Neuronal stem cell (in vitro differentiated cells): ENCODE results near the gene MAP2K7.
"Not testable (repeated sequence)": the region's sequence is repeated elsewhere in the genome, so short reads cannot be mapped to it uniquely, and the experiment has no call there.

Experiments
- DNase-seq: peaks from one replicate; pipeline ENCODE4 v3.0.0-alpha.2; 2013; ENCODE audit warnings: low spot score
- H2AFZ ChIP-seq: one replicate; pipeline ENCODE4 v1.6.1; 2013; ENCODE audit warnings: mild to moderate bottlenecking, low read length, inconsistent platforms
- H2AK5ac ChIP-seq: 2 replicates; pipeline ENCODE4 v1.6.1; 2013; ENCODE audit warnings: low read depth, mild to moderate bottlenecking, inconsistent platforms, low read length, moderate library complexity, mixed read lengths
- H2BK120ac ChIP-seq: 2 replicates; pipeline ENCODE4 v1.6.1; 2013; ENCODE audit warnings: low read depth, mild to moderate bottlenecking, inconsistent platforms, low read length, moderate library complexity, mixed read lengths
- H2BK12ac ChIP-seq: one replicate; pipeline ENCODE4 v1.6.1; 2013; ENCODE audit warnings: low read length, inconsistent platforms
- H2BK15ac ChIP-seq: 2 replicates; pipeline ENCODE4 v1.6.1; 2013; ENCODE audit warnings: mild to moderate bottlenecking, low read length, inconsistent platforms, mixed read lengths
- H2BK5ac ChIP-seq: one replicate; pipeline ENCODE4 v1.6.1; 2013; ENCODE audit warnings: inconsistent platforms, mild to moderate bottlenecking, low read length, moderate library complexity
- H3K14ac ChIP-seq: one replicate; pipeline ENCODE4 v1.6.1; 2013; ENCODE audit warnings: low read length, inconsistent platforms
- H3K18ac ChIP-seq: 2 replicates; pipeline ENCODE4 v1.6.1; 2013; ENCODE audit warnings: low read length, inconsistent platforms
- H3K23ac ChIP-seq: 2 replicates; pipeline ENCODE4 v1.6.1; 2013; ENCODE audit warnings: low read depth, mild to moderate bottlenecking, mixed read lengths, low read length, inconsistent platforms; ENCODE audit not compliant: poor library complexity
- H3K27ac ChIP-seq: replicated peaks from 3 replicates; pipeline ENCODE4 v1.5.1; 2013; ENCODE audit warnings: low read length, inconsistent platforms
- H3K27me3 ChIP-seq, 3 experiments: 2 replicates each; pipeline ENCODE4 v1.6.1; 2013; ENCODE audit warnings: low read length in 3 of 3, mild to moderate bottlenecking in 2 of 3, inconsistent platforms in 1 of 3, low read depth in 1 of 3, mixed read lengths in 1 of 3, moderate library complexity in 1 of 3; ENCODE audit not compliant: control insufficient read depth in 3 of 3, insufficient read depth in 3 of 3
- H3K36me3 ChIP-seq, 2 donors: replicated peaks in 1 of 2; 2 replicates each; pipeline ENCODE4 v1.6.1; 2013; ENCODE audit warnings: low read length in 2 of 2; ENCODE audit not compliant: control insufficient read depth in 2 of 2, insufficient read depth in 2 of 2
- H3K4ac ChIP-seq: 2 replicates; pipeline ENCODE4 v1.6.1; 2013; ENCODE audit warnings: inconsistent platforms, mild to moderate bottlenecking, low read length, moderate library complexity
- H3K4me1 ChIP-seq, 2 donors: 1 replicate in 1 of 2; 2 replicates in 1 of 2; pipeline ENCODE4 v1.6.1; 2013; ENCODE audit warnings: low read length in 2 of 2, low read depth in 1 of 2; ENCODE audit not compliant: control insufficient read depth in 2 of 2, insufficient read depth in 1 of 2
- H3K4me2 ChIP-seq: one replicate; pipeline ENCODE4 v1.6.1; 2013; ENCODE audit warnings: mild to moderate bottlenecking, low read length, inconsistent platforms; ENCODE audit not compliant: insufficient read depth, poor library complexity, severe bottlenecking
- H3K4me3 ChIP-seq, 2 donors: 2 replicates each; pipeline ENCODE4 v1.5.1; 2013; ENCODE audit warnings: low read length in 2 of 2, mild to moderate bottlenecking in 2 of 2, inconsistent platforms in 1 of 2, moderate library complexity in 1 of 2
- H3K79me1 ChIP-seq: one replicate; pipeline ENCODE4 v1.6.1; 2013; ENCODE audit warnings: low read depth, mild to moderate bottlenecking, inconsistent platforms, low read length, moderate library complexity
- H3K9ac ChIP-seq: one replicate; pipeline ENCODE4 v1.6.1; 2013; ENCODE audit warnings: mild to moderate bottlenecking, low read depth, low read length, inconsistent platforms; ENCODE audit not compliant: poor library complexity
- H3K9me3 ChIP-seq, 2 donors: replicated peaks in 1 of 2; 2 replicates each; pipeline versions ENCODE3 to v1.6.1; 2013; ENCODE audit warnings: low read length in 2 of 2, mild to moderate bottlenecking in 2 of 2, inconsistent platforms in 1 of 2, low read depth in 1 of 2, mixed read lengths in 1 of 2, moderate library complexity in 1 of 2; ENCODE audit not compliant: control insufficient read depth in 2 of 2, insufficient read depth in 1 of 2
- H4K8ac ChIP-seq: one replicate; pipeline ENCODE4 v1.6.1; 2013; ENCODE audit warnings: low read depth, mild to moderate bottlenecking, inconsistent platforms, low read length, moderate library complexity
- H4K91ac ChIP-seq: one replicate; pipeline ENCODE4 v1.6.1; 2013; ENCODE audit warnings: low read length, low read depth, mild to moderate bottlenecking, inconsistent platforms; ENCODE audit not compliant: poor library complexity
- WGBS, 2 donors: extraction: QIAGEN DNeasy Blood & Tissue Kit; methylation state at CpG; one replicate each; pipeline ENCODE4 v1.1.7; 2013; ENCODE audit warnings: missing lambda C conversion rate in 2 of 2, mixed read lengths in 1 of 2; ENCODE audit not compliant: insufficient read length in 2 of 2, insufficient replicate concordance in 1 of 2; ENCODE audit errors: extremely low coverage in 2 of 2; 5-methylcytosine and 5-hydroxymethylcytosine counted together

The MAP2K7 gene

DNA sequence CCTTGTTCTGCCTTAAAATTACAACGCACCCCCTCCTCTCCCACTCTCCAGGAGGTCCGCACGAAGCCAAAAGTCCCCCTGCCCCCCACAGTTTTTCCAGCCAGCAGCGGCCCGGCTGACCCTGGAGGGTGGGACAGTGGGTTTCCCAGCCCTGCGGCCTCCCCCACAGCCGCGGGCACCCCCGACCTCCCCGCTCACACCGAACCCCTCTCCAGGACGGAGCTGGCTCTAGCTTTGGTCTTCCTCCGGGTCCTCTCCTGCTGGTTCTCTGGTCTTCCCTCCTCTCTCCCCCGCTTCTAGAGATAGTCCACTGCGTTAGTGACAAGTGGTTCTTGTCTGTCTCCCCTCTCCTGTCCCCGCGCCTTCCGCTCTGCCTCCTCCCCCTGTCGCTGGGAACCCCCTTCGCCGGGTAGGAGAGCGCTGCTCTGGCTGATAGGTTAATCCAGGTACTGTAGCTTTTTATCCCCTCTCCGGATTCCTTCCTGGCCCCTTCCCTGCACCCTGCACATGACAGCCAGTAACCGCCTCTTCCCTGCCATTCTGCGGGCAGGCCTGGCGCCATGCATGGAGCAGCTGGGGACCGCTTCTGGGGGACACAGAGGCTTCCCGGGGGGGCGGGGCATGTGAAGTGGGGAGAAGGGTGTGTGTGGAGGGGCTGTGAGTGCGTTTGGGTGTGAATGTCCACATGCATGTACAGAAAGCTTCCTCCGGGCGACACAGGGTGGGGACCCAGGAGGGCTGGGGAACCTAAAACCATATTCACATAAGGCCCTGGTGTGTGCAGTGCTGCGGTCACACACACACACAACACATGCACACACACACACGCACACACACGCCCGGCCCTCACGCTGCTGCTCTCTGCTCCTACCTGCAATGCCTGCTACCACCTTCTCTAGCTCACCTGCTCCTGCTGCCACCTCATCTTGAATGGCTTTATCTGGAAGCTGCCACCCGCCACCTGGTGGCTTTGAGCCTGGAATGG is 46.7 kb upstream of the MAP2K7 start:
- Histone ChIP-seq H3K4me2 (no peak overlapping the region), H3K36me3 (no peaks in the 10 kb centered on the region), H3K14ac (peak overlapping the region; percentile 71), H2BK120ac (peak overlapping the region; percentile 18), H3K9me3 (no peaks in the 10 kb centered on the region), H3K4me3 (no peak overlapping the region), H2AFZ (no peak overlapping the region), H2AK5ac (peak overlapping the region; percentile 95), H2BK12ac (no peak overlapping the region), H4K8ac (peak overlapping the region; percentile 17), H3K4me1 (peaks cover 8 to 17% of the 10 kb centered on the region in 2 donors), H4K91ac (peak overlapping the region; percentile 72), H3K9ac (peak overlapping the region; percentile 21), H3K27ac (no peak overlapping the region), H2BK15ac (peak overlapping the region; percentile 49), H2BK5ac (no peak overlapping the region), H3K79me1 (peaks cover 2% of the 10 kb centered on the region), H3K18ac (peak overlapping the region; percentile 96), H3K27me3 (peaks cover 0 to 35% (median 7%) of the 10 kb centered on the region in 3 experiments), H3K23ac (peak overlapping the region; percentile 44), H3K4ac (no peak overlapping the region)
- no peak for DNase-seq
- WGBS, 2 donors, result no CpG with 5 or more reads among the region's 38 CpGs

DNA sequence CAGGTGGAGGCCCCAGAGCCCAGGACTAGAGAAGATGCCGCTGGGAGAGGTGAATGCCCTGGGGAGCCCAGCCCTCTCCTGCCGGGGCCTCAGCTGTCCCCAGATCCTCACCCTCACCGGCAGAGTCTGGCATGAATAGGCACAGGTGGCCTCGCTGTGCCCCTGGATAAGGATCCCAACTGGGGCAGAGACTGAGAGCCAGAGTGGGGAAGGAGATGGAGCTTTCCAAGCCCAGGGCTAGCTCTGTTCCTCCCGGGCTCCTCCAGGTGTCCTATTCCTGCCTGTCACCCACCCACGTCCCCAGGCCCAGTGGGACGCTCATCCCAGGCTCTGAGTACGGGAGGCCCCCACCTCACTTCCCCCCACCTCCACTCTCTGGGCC is 46.0 kb upstream of the MAP2K7 start:
- Histone ChIP-seq H3K4me3 (peak overlapping the region in 1 of 2 donors; percentile 65), H4K91ac (no peak overlapping the region), H3K14ac (peak overlapping the region; percentile 71), H3K9me3 (no peaks in the 10 kb centered on the region), H2BK120ac (peak overlapping the region; percentile 18), H2BK12ac (no peak overlapping the region), H2AFZ (no peak overlapping the region), H2BK15ac (peak overlapping the region; percentile 98), H3K27me3 (peaks cover 0 to 38% (median 7%) of the 10 kb centered on the region in 3 experiments), H2AK5ac (peak overlapping the region; percentile 95), H2BK5ac (no peak overlapping the region), H3K23ac (peak overlapping the region; percentile 89), H3K27ac (no peak overlapping the region), H4K8ac (no peak overlapping the region), H3K36me3 (no peaks in the 10 kb centered on the region), H3K4me2 (peak overlapping the region; percentile 73), H3K18ac (peak overlapping the region; percentile 96), H3K4me1 (peaks cover 4 to 20% of the 10 kb centered on the region in 2 donors), H3K9ac (peak overlapping the region; percentile 63), H3K79me1 (peaks cover 2% of the 10 kb centered on the region), H3K4ac (peak overlapping the region; percentile 10)
- no CpG with 5 or more reads among the region's 8 CpGs for WGBS, 2 donors
- DNase-seq, result no peak

DNA sequence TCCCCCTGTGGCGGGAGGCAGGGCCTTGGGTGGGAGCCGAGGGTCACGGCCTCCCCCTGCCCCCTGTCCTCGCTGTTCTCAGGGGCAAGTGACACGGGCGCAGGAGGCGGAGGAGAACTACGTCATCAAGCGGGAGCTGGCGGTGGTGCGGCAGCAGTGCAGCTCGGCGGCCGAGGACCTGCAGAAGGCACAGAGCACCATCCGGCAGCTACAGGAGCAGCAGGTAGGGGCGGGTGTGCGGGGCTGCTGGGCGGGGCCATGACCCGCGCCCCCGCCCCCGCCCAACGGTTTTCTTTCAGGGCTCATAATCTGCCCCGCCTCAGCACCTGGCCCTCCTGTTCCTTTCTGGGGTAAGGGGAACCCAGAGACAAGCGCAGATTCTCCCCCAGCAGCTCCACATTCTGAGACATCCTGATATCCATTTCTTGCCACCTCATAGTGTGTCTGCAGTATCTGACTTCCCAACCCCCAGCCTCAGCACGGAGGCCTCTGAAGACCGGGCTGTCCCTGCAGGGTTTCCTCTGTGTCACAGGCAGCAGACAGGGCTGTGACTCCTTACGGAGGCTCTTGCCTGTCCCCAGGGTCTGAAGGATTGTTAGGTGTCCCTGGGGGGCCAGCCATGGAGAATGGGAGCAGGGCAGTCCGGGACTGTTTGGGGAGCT is 45.4 kb upstream of the MAP2K7 start:
- H3K4me3 ChIP-seq, result peak overlapping the region in 1 of 2 donors; percentile 65
- H2BK5ac ChIP-seq, result no peak overlapping the region
- H3K4me2 ChIP-seq, result peak overlapping the region; percentile 73
- H2AFZ ChIP-seq, result no peak overlapping the region
- no peaks in the 10 kb centered on the region for H3K9me3 ChIP-seq
- peak overlapping the region; percentile 18 for H2BK120ac ChIP-seq
- no peak overlapping the region for H3K4ac ChIP-seq
- H3K18ac ChIP-seq, result peak overlapping the region; percentile 96
- no CpG with 5 or more reads among the region's 29 CpGs for WGBS, 2 donors
- H4K91ac ChIP-seq, result no peak overlapping the region
- no peak overlapping the region for H3K27ac ChIP-seq
- H3K27me3 ChIP-seq, result peaks cover 0 to 41% (median 8%) of the 10 kb centered on the region in 3 experiments
- peaks cover 2 to 22% of the 10 kb centered on the region in 2 donors for H3K4me1 ChIP-seq
- peak overlapping the region; percentile 63 for H3K9ac ChIP-seq
- peak overlapping the region; percentile 95 for H2AK5ac ChIP-seq
- peak overlapping the region; percentile 89 for H3K23ac ChIP-seq
- H3K79me1 ChIP-seq, result peaks cover 2% of the 10 kb centered on the region
- H3K36me3 ChIP-seq, result no peaks in the 10 kb centered on the region
- no peak overlapping the region for H2BK12ac ChIP-seq
- H2BK15ac ChIP-seq, result peak overlapping the region; percentile 98
- peak overlapping the region; percentile 71 for H3K14ac ChIP-seq
- H4K8ac ChIP-seq, result no peak overlapping the region
- peak; percentile 58 for DNase-seq

DNA sequence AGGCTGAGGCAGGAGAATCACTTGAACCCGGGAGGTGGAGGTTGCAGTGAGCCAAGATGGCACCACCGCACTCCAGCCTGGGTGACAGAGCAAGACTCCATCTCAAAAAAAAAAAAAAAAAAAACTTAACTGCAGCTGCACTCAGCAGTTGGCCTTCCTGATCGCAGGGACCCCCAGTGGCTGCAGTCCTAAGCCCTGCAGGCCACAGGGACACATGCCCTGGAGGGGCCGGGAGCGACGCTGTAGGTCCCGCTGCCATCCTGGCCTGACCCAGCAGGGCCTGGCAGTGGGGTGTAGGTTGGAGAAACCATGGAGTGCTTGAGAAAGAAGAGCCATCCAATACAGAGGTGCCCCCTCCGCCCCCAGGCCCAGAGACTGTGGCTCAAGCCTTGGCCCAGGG is 44.6 kb upstream of the MAP2K7 start:
- H3K4me2 ChIP-seq, H3K18ac ChIP-seq, H3K23ac ChIP-seq, H3K36me3 ChIP-seq, H2BK120ac ChIP-seq, H3K9ac ChIP-seq, H3K9me3 ChIP-seq, H2AFZ ChIP-seq, H3K79me1 ChIP-seq, H4K8ac ChIP-seq, H4K91ac ChIP-seq, H2BK15ac ChIP-seq, H2BK5ac ChIP-seq, H3K4ac ChIP-seq, H3K14ac ChIP-seq, H2BK12ac ChIP-seq, H2AK5ac ChIP-seq, DNase-seq, H3K27ac ChIP-seq: not testable (repeated sequence)
- H3K27me3 ChIP-seq, result peaks cover 0 to 44% (median 12%) of the 10 kb centered on the region in 3 experiments
- peak overlapping the region in 1 of 2 donors; percentile 44 for H3K4me3 ChIP-seq
- WGBS, 2 donors, result no CpG with 5 or more reads among the region's 8 CpGs
- peaks cover 2 to 20% of the 10 kb centered on the region in 2 donors for H3K4me1 ChIP-seq
